GM12864 (cell line): ENCODE measurements around the gene CGNL1.

Experiments
- DNase-seq: peaks from one replicate; pipeline ENCODE4 v3.0.0-alpha.2; 2011; ENCODE audit warnings: low read depth
- H3K4me3 ChIP-seq: 2 replicates; pipeline ENCODE4 v1.5.1; 2011; ENCODE audit warnings: mild to moderate bottlenecking, low read depth, low read length, control low read depth
- CTCF ChIP-seq: IDR thresholded peaks from 2 replicates; pipeline ENCODE4 v1.5.1; 2011; ENCODE audit warnings: low read depth, mild to moderate bottlenecking, moderate library complexity, low read length, control low read depth, inconsistent platforms; ENCODE audit errors: missing control alignments

Gene CGNL1

GRCh38 chr15:57507111-57507510 is 130.8 kb downstream of the CGNL1 start:
- no peak overlapping the region for H3K4me3 ChIP-seq
- no peak for DNase-seq
- no peak for TF ChIP-seq CTCF

- H3K4me3 ChIP-seq, result no peak overlapping the region
- no peak for TF ChIP-seq CTCF
- DNase-seq, result no peak
Observed at GRCh38 chr15:57509126-57509525, 132.8 kb downstream of the CGNL1 start.

- H3K4me3 ChIP-seq, result no peak overlapping the region
- no peak for DNase-seq
- TF ChIP-seq CTCF, result no peak
Observed at GRCh38 chr15:57509965-57510364, 133.7 kb downstream of the CGNL1 start.

- no peak for DNase-seq
- no peak for TF ChIP-seq CTCF
- no peak overlapping the region for H3K4me3 ChIP-seq
Observed at GRCh38 chr15:57510647-57511046, 134.3 kb downstream of the CGNL1 start.

- TF ChIP-seq CTCF, result no peak
- no peak for DNase-seq
- no peak overlapping the region for H3K4me3 ChIP-seq
Observed at GRCh38 chr15:57516327-57517029, 140.2 kb downstream of the CGNL1 start.

- no peak overlapping the region for H3K4me3 ChIP-seq
- no peak for TF ChIP-seq CTCF
- no peak for DNase-seq
Observed at GRCh38 chr15:57517030-57517671, 140.8 kb downstream of the CGNL1 start.

- no peak overlapping the region for H3K4me3 ChIP-seq
- DNase-seq, result no peak
- no peak for TF ChIP-seq CTCF
Observed at GRCh38 chr15:57518779-57519405, 142.6 kb downstream of the CGNL1 start.
